Testis (tissue), 3 donors: Measurements from ENCODE around the gene SSR1. TPM values are rescaled to one million over a fixed set of nuclear protein-coding genes. Genes with fewer than 3 reads are reported as not detected.
"Not testable (repeated sequence)": the region's sequence is repeated elsewhere in the genome, so short reads cannot be mapped to it uniquely, and the experiment has no call there.

Source experiments
- DNase-seq: peaks from one replicate; pipeline ENCODE4 v3.0.0-alpha.2; 2019
- H3K27ac ChIP-seq, 2 donors: fragments of 200-600 bp; sonication (generic); one replicate each; pipeline ENCODE4 v1.5.1; 2019
- H3K27me3 ChIP-seq: fragments of 200-600 bp; sonication (generic); one replicate; pipeline ENCODE4 v1.5.1; 2019
- H3K36me3 ChIP-seq: fragments of 200-600 bp; sonication (generic); one replicate; pipeline ENCODE4 v1.5.1; 2017; ENCODE audit warnings: low read depth; ENCODE audit errors: missing control alignments
- H3K4me1 ChIP-seq: fragments of 200-600 bp; sonication (generic); one replicate; pipeline ENCODE4 v1.5.1; 2019
- H3K4me3 ChIP-seq, 2 donors: fragments of 200-600 bp; sonication (generic); one replicate each; pipeline ENCODE4 v1.5.1; 2017 to 2019
- H3K9me3 ChIP-seq: fragments of 200-600 bp; sonication (generic); one replicate; pipeline ENCODE4 v1.5.1; 2017
- CTCF ChIP-seq, 3 experiments: fragments of 450-650 bp in 2 of 3; fragments of 200-600 bp in 1 of 3; sonication (generic) in 1 of 3; IDR thresholded peaks; one replicate each; pipeline ENCODE4 v1.5.1; 2016 to 2019; ENCODE audit warnings: antibody characterized with exemption in 3 of 3, mild to moderate bottlenecking in 2 of 3, moderate library complexity in 1 of 3
- POLR2A ChIP-seq: fragments of 450-650 bp; IDR thresholded peaks from one replicate; pipeline ENCODE4 v1.6.1; 2017; ENCODE audit warnings: antibody characterized with exemption, mild to moderate bottlenecking, moderate library complexity
- WGBS, 2 donors: methylation state at CpG; one replicate each; pipeline ENCODE4 v1.1.5; 2018; 5-methylcytosine and 5-hydroxymethylcytosine counted together
- intact Hi-C: fragments of 100-400 bp; cut with DNase I; formaldehyde crosslinking; loops from one replicate; pipeline ENCODE4 v1.15.1; 2023; ENCODE audit warnings: low total_unique reads
- polyA plus RNA-seq: library from polyadenylated mRNA; stranded (reverse); fragments of 350-450 nt; fragmentation: Illumina TruSeq; extraction: RNeasy Lipid Tissue Mini Kit (QIAGEN cat#74804); gene quantifications from one replicate; pipeline ENCODE4 v1.2.3, GENCODE V29; 2014; ENCODE audit warnings: low read depth, low replicate concordance; ENCODE audit not compliant: insufficient read depth
- total RNA-seq, 2 donors: library from RNA; depleted of rRNA; stranded (reverse); fragments of >200 nt; gene quantifications; one replicate each; pipeline ENCODE4 v1.2.3, GENCODE V29; 2016

The SSR1 gene
- total and polyA plus RNA-seq, 3 donors from 2014 or later, result 42.7 to 65.7 (median 62.5) TPM

DNA sequence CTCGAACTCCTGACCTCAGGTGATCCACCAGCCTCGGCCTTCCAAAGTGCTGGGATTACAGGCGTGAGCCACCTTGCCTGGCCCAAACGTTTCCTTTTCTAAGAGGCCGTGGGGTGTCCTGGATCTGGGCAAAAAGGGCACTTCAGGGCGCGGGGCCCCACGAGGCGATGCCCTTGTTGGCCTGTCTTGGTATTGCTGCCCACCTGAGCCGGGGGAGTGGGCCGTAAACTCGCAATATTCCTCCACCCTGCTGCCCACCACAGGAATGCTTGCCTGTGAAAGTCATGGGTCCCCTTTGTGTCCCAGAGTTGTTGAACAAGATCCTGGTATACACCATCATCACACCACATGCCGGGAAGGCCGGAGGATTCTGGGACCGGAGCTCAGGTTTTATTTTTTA is 49.0 kb downstream of the SSR1 start:
- H3K36me3 ChIP-seq, result no peaks in the 10 kb centered on the region
- no peaks in the 10 kb centered on the region for H3K9me3 ChIP-seq
- H3K4me1 ChIP-seq, result peaks cover 8% of the 10 kb centered on the region
- no peak for TF ChIP-seq CTCF (IDR thresholded peaks at IDR 0.05)
- TF ChIP-seq POLR2A, result no peak
- H3K27me3 ChIP-seq, result no peaks in the 10 kb centered on the region
- H3K27ac ChIP-seq, result no peak overlapping the region
- intact Hi-C loops, result no loop called here
- no peak for DNase-seq
- 86 to 91% methylated on average over 15 of the region's 15 CpGs for WGBS, 2 donors
- H3K4me3 ChIP-seq, result no peak overlapping the region

GRCh38 chr6:7263519-7263805 is 49.5 kb downstream of the SSR1 start:
- H3K9me3 ChIP-seq, DNase-seq, H3K4me1 ChIP-seq, H3K27ac ChIP-seq, H3K27me3 ChIP-seq, H3K36me3 ChIP-seq, intact Hi-C loops, H3K4me3 ChIP-seq: not testable (repeated sequence)
- WGBS, 2 donors, result 91 to 92% methylated on average over 9 of the region's 9 CpGs

- 84 to 89% methylated on average over 11 to 16 of the region's 16 CpGs for WGBS, 2 donors
- intact Hi-C loops, result no loop called here
- no peaks in the 10 kb centered on the region for H3K36me3 ChIP-seq
- H3K4me3 ChIP-seq, result no peak overlapping the region
- no peak for DNase-seq
- H3K27me3 ChIP-seq, result no peaks in the 10 kb centered on the region
- no peak overlapping the region for H3K27ac ChIP-seq
- H3K4me1 ChIP-seq, result peaks cover 14% of the 10 kb centered on the region
- TF ChIP-seq POLR2A (no peak), CTCF (IDR thresholded peaks at IDR 0.05) (no peak)
- no peaks in the 10 kb centered on the region for H3K9me3 ChIP-seq
These were observed 50.1 kb downstream of the SSR1 start for GRCh38 chr6:7262746-7263518.

- intact Hi-C loops, result no loop called here
- H3K4me1 ChIP-seq, result peaks cover 14% of the 10 kb centered on the region
- peak overlapping the region; percentile 68 to 77 for H3K27ac ChIP-seq
- peak; percentile 87 for DNase-seq
- WGBS, 2 donors, result 33 to 35% methylated on average over 11 to 13 of the region's 13 CpGs
- no peak for TF ChIP-seq CTCF (IDR thresholded peaks at IDR 0.05)
- no peak for TF ChIP-seq POLR2A
- H3K36me3 ChIP-seq, result no peaks in the 10 kb centered on the region
- peak overlapping the region; percentile 54 to 68 for H3K4me3 ChIP-seq
- H3K9me3 ChIP-seq, result no peaks in the 10 kb centered on the region
- no peaks in the 10 kb centered on the region for H3K27me3 ChIP-seq
These were observed 51.0 kb downstream of the SSR1 start for GRCh38 chr6:7261852-7262461.

DNA sequence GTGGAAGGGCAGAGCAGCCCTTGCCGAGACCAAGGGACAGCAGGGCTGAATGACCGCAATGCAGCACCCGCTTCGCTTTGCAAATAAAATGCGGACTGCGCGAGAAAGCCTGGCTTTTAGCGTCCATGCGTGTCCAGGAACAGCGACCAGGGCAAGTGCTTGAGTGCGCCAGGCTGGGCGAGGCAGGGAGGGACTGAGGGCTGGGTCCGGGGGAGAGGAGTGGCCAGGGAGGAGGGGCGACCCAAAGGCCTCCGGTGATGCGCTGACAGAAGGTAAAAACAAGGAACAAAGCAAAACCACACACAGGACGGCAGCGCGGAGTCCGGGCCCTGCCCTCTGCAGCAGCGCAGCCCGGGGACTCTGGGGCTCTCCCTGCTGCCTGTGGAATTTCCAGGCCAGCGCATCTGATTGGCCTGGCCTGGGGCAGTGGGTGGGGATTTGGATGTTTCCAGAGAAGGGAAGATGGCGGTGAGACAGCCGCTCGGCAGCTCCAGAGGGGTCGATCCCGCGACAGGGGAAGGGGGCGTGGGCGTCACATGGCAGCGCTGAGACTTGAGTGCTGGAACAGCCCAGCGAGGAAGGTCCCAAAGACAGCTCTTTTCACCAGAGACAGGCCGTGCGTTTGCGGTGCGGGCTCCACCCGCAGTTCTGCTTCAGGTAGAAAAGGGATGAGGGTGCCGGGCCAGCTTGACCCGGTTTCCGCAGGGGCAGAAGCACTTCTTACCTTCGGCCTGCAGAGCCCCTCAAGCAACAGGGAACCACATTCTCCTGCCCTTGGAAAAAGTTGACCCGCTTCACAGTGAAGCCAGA is 51.8 kb downstream of the SSR1 start:
- peak overlapping the region; percentile 54 to 68 for H3K4me3 ChIP-seq
- H3K27ac ChIP-seq, result peak overlapping the region; percentile 68 to 77
- no peaks in the 10 kb centered on the region for H3K9me3 ChIP-seq
- TF ChIP-seq CTCF (IDR thresholded peaks at IDR 0.05), result no peak
- peak; percentile 4 for TF ChIP-seq POLR2A
- peak; percentile 92 for DNase-seq
- peaks cover 14% of the 10 kb centered on the region for H3K4me1 ChIP-seq
- WGBS, 2 donors, result 1 to 3% methylated on average over 20 to 43 of the region's 43 CpGs
- H3K27me3 ChIP-seq, result no peaks in the 10 kb centered on the region
- intact Hi-C loops, result no loop called here
- no peaks in the 10 kb centered on the region for H3K36me3 ChIP-seq
